HepG2 (cell line): ENCODE data around the gene RDH13. TPM values are rescaled to one million over a fixed set of nuclear protein-coding genes. Genes with fewer than 3 reads are reported as not detected.
A peak's percentile ranks its signal among the peaks of the same experiment; 100 is the strongest.

Experiments
- ATAC-seq: fragments of 200-7000 bp; cut with Tn5 transposase; 3 replicates; pipeline ENCODE4 v1.9.1; 2020; ENCODE audit warnings: mild to moderate bottlenecking, moderate library complexity
- BruUV-seq: library from RNA; stranded (reverse); fragments of 400-500 nt; replicated peaks from 2 replicates; lab custom pipeline; 2021; lab: Mats Ljungman, UMichigan
- CTCF ChIA-PET: fragments of 300-600 bp; formaldehyde crosslinking; extraction: SDS; loops from one replicate; lab custom pipeline; 2021; ENCODE audit warnings: low total read pairs, inconsistent platforms, low intra/inter-chr PET ratio; lab: Yijun Ruan, JAX
- POLR2A ChIA-PET: fragments of 350-600 bp; sonication (Branson Sonifier 250); formaldehyde crosslinking; loops from one replicate; lab custom pipeline; 2020; ENCODE audit warnings: antibody characterized with exemption, inconsistent platforms; lab: Yijun Ruan, JAX
- DNase-seq: peaks from one replicate; pipeline ENCODE4 v3.0.0-alpha.2; 2015; ENCODE audit warnings: low spot score
- FAIRE-seq: peaks from 3 replicates; lab custom pipeline; 2011; peaks lifted over from hg19 to GRCh38; lab: Jason Lieb, UNC
- H2AFZ ChIP-seq: one replicate; pipeline ENCODE4 v1.6.1; 2011; ENCODE audit warnings: low read length, inconsistent platforms
- H3K27ac ChIP-seq: fragments of 300-600 bp; 3 replicates; pipeline ENCODE4 v1.8.0; 2011; ENCODE audit warnings: mixed run types, mild to moderate bottlenecking, mixed read lengths, low read length, inconsistent platforms; ENCODE audit not compliant: insufficient read depth; ENCODE audit errors: extremely low read length
- H3K27me3 ChIP-seq, 2 experiments: fragments of 200-600 bp in 1 of 2; 2 replicates in 1 of 2; 3 replicates in 1 of 2; pipeline versions ENCODE4 v1.6.0 to v1.8.0; 2011; ENCODE audit warnings: low read length in 2 of 2, mild to moderate bottlenecking in 2 of 2, moderate library complexity in 2 of 2, inconsistent platforms in 1 of 2; ENCODE audit not compliant: insufficient read depth in 2 of 2, control insufficient read depth in 1 of 2
- H3K36me3 ChIP-seq, 2 experiments: fragments of 200-600 bp in 1 of 2; replicated peaks in 1 of 2; 2 replicates in 1 of 2; 3 replicates in 1 of 2; pipeline versions ENCODE4 v1.5.1 to v1.8.0; 2011; ENCODE audit warnings: low read length in 2 of 2, inconsistent platforms in 1 of 2; ENCODE audit not compliant: insufficient read depth in 2 of 2, control insufficient read depth in 1 of 2
- H3K4me1 ChIP-seq: 2 replicates; pipeline ENCODE4 v1.5.1; 2012; ENCODE audit warnings: low read length, inconsistent platforms; ENCODE audit not compliant: insufficient read depth
- H3K4me2 ChIP-seq: 2 replicates; pipeline ENCODE4 v1.6.0; 2011; ENCODE audit warnings: low read depth, low read length, inconsistent platforms
- H3K4me3 ChIP-seq, 3 experiments: fragments of 200-600 bp in 1 of 3; sonication (generic), shearing (Covaris generic) in 1 of 3; replicated peaks in 1 of 3; 2 replicates each; pipeline ENCODE4 v1.5.1; 2011 to 2016; ENCODE audit warnings: low read length in 3 of 3, inconsistent platforms in 2 of 3, low read depth in 2 of 3, mild to moderate bottlenecking in 2 of 3, control low read depth in 1 of 3, mixed read lengths in 1 of 3; ENCODE audit not compliant: insufficient read depth in 1 of 3
- H3K79me2 ChIP-seq: one replicate; pipeline ENCODE4 v1.6.1; 2011; ENCODE audit warnings: low read length, inconsistent platforms; ENCODE audit not compliant: insufficient read depth
- H3K9ac ChIP-seq: 2 replicates; pipeline ENCODE4 v1.6.0; 2011; ENCODE audit warnings: mild to moderate bottlenecking, low read depth, low read length, inconsistent platforms; ENCODE audit not compliant: insufficient read depth
- H3K9me3 ChIP-seq: 2 replicates; pipeline ENCODE4 v1.5.1; 2012; ENCODE audit warnings: mild to moderate bottlenecking, low read length
- H4K20me1 ChIP-seq: 2 replicates; pipeline ENCODE4 v1.6.0; 2011; ENCODE audit warnings: inconsistent platforms, mild to moderate bottlenecking, low read length, moderate library complexity; ENCODE audit not compliant: insufficient read depth
- CREBL2 ChIP-seq: sonication (generic); formaldehyde crosslinking; IDR thresholded peaks from 2 replicates; pipeline ENCODE4 v1.8.1; 2023; ENCODE audit warnings: missing genetic modification reagents, mild to moderate bottlenecking, borderline replicate concordance
- DNMT1 ChIP-seq: sonication (generic); formaldehyde crosslinking; IDR thresholded peaks from 2 replicates; pipeline ENCODE4 v1.5.1; 2020; ENCODE audit warnings: mild to moderate bottlenecking, missing genetic modification reagents
- MYPOP ChIP-seq: sonication (generic); formaldehyde crosslinking; IDR thresholded peaks from 2 replicates; pipeline ENCODE4 v1.8.1; 2023; ENCODE audit warnings: mild to moderate bottlenecking, moderate library complexity, missing genetic modification reagents
- NFE2L1 ChIP-seq: sonication (generic); formaldehyde crosslinking; IDR thresholded peaks from 2 replicates; pipeline ENCODE4 v1.4.0; 2020; ENCODE audit warnings: missing genetic modification reagents, mild to moderate bottlenecking, borderline replicate concordance
- SOX13 ChIP-seq, 3 experiments: fragments of 450-650 bp in 1 of 3; sonication (generic) in 1 of 3; formaldehyde crosslinking in 1 of 3; IDR thresholded peaks in 2 of 3; conservative IDR thresholded peaks in 1 of 3; 2 replicates each; pipeline versions ENCODE4 v1.5.0 to v1.6.1; 2016 to 2020; ENCODE audit warnings: antibody characterized with exemption in 1 of 3, mild to moderate bottlenecking in 1 of 3, missing compliant biosample characterization in 1 of 3, missing genetic modification reagents in 1 of 3, moderate library complexity in 1 of 3
- TBP ChIP-seq: sonication (generic); formaldehyde crosslinking; IDR thresholded peaks from 2 replicates; pipeline ENCODE4 v1.5.0; 2020; ENCODE audit warnings: missing genetic modification reagents
- ZBTB10 ChIP-seq: sonication (generic); formaldehyde crosslinking; IDR thresholded peaks from 2 replicates; pipeline ENCODE4 v1.4.0; 2020; ENCODE audit warnings: missing genetic modification reagents, borderline replicate concordance
- ZBTB20 ChIP-seq: sonication (generic); formaldehyde crosslinking; IDR thresholded peaks from 2 replicates; pipeline ENCODE4 v1.8.1; 2023; ENCODE audit warnings: missing genetic modification reagents, low read depth, mild to moderate bottlenecking, borderline replicate concordance
- WGBS: methylation state at CpG from one replicate; pipeline ENCODE4 v1.1.6; 2017; ENCODE audit warnings: low lambda C conversion rate; 5-methylcytosine and 5-hydroxymethylcytosine counted together
- in situ Hi-C: cut with HindIII; loops from 2 replicates; pipeline ENCODE4 v1.10.0; 2017; ENCODE audit warnings: low pct_unique_long_range_greater_than_20kb; ENCODE audit not compliant: extremely low pct_ligation_motif_present
- intact Hi-C: fragments of 100-400 bp; cut with micrococcal nuclease; formaldehyde crosslinking; loops from one replicate; pipeline ENCODE4 v1.10.0; 2022; ENCODE audit not compliant: unreplicated experiment
- polyA plus RNA-seq, 8 experiments: library from polyadenylated mRNA; depleted of rRNA in 3 of 8; stranded (reverse) in 7 of 8; unstranded in 1 of 8; fragments of >200 nt; fragmentation: Illumina TruSeq in 4 of 8; extraction: Trizol in 4 of 8; gene quantifications; 2 replicates each; pipeline versions ENCODE4 v1.2.1 to v1.2.3, GENCODE V29; 2011 to 2016; ENCODE audit warnings: low read depth in 4 of 8, missing spikeins in 1 of 8, mixed read lengths in 1 of 8; ENCODE audit not compliant: insufficient read depth in 1 of 8
- total RNA-seq, 5 experiments: library from RNA; depleted of rRNA; stranded (reverse); fragments of >200 nt; fragmentation: Illumina TruSeq; extraction: Trizol; gene quantifications; 2 replicates each; pipeline ENCODE4 v1.2.3, GENCODE V29; 2016; ENCODE audit warnings: low read depth in 1 of 5
- TF ChIP-seq, protein P1 (sequence below): IDR thresholded peaks from 2 replicates; pipeline ENCODE4 v1.6.1; 2016
- TF ChIP-seq, protein P2 (sequence below): sonication (generic); formaldehyde crosslinking; IDR thresholded peaks from 2 replicates; pipeline ENCODE4 v1.4.0; 2020; ENCODE audit warnings: mild to moderate bottlenecking, missing genetic modification reagents
- TF ChIP-seq, protein P3 (sequence below): sonication (generic); formaldehyde crosslinking; IDR thresholded peaks from 2 replicates; pipeline ENCODE4 v1.5.1; 2020; ENCODE audit warnings: missing genetic modification reagents, mild to moderate bottlenecking, borderline replicate concordance

Gene RDH13
- total and polyA plus RNA-seq, 2 of the 13 experiments (the other 11 are each of a cell fraction or from before 2014, with no cell fraction given): 13.4 to 21.5 TPM

DNA sequence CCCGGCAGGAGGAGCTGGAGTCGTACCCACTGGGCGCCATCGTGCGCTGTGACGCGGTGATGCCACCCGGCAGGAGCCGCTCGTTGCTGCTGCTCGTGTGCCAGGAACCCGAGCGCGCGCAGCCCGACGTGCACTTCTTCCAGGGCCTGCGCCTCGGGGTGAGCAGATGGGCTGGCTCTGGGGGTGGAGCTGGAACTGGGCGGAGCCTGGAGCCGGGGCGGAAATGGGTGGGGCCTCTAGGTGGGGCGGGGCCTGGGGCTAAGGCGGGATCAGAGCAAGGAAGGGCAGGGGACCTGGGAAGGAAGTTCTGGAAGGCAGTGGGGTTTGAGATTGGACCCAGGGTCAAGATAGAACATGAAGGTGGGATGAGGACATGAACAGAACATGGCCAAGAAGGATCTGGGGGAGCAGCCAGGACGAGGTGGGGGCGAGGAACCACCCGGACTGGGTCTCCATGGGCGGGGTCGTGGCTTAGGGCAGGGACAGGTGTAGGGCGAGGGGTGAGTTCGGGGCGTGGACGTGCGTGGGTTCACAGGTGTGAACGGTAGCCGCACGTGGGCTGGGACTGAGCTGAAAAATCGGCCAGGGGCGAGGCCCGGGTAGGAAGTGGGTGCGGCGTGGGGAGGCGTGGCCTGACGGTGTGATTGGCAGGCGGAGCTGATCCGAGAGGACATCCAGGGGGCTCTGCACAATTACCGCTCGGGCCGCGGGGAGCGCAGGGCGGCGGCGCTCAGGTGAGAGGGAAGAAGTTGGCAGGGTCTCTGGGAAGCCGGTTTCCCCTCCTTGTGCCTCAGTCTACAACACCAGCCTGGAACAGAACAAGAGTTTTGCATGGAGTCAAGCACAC is 17.4 kb upstream of the RDH13 start:
- H3K27me3 ChIP-seq: peaks cover 1 to 12% of the 10 kb centered on the region in 2 experiments; a peak in 2 of 5 replicates
- ATAC-seq (peak; percentile 72), DNase-seq (peak; percentile 35), FAIRE-seq (no peak)
- intact Hi-C loops (no loop called here), in situ Hi-C loops (no loop called here)
- no peaks in the 10 kb centered on the region for H4K20me1 ChIP-seq
- peak overlapping the region; percentile 65 for H2AFZ ChIP-seq
- H3K9ac ChIP-seq: peak overlapping the region; percentile 52
- peak overlapping the region; percentile 58 to 83 (median 69) for H3K4me3 ChIP-seq
- peak overlapping the region; percentile 100 for H3K4me2 ChIP-seq
- H3K36me3 ChIP-seq: no peaks in the 10 kb centered on the region
- WGBS: 24% methylated on average over 34 of the region's 55 CpGs
- no TSS peak for BruUV-seq
- H3K79me2 ChIP-seq: no peaks in the 10 kb centered on the region
- peaks cover 30% of the 10 kb centered on the region for H3K4me1 ChIP-seq
- POLR2A ChIA-PET: interaction anchor here (0.7 to 1.9 kb wide), 4 partner anchors 11 to 76 kb away, joined by 3 to 11 read pairs (median 4); partner anchors contain the start of gene RDH13
- CTCF ChIA-PET: no interaction called here
- no peaks in the 10 kb centered on the region for H3K9me3 ChIP-seq
- H3K27ac ChIP-seq: no peak overlapping the region
- TF ChIP-seq CREBL2 (CRISPR knock-in tag) (no peak), SOX13 (IDR thresholded peaks at IDR 0.05) (no peak), SOX13 (CRISPR knock-in tag; conservative IDR thresholded peaks at IDR 0.05 in 1 of 2, IDR thresholded peaks at IDR 0.05 in 1 of 2) (no peak), NFE2L1 (CRISPR knock-in tag) (no peak), ZBTB20 (CRISPR knock-in tag) (peak; percentile 49; the same call in 1 of the 2 replicates), ZBTB10 (CRISPR knock-in tag) (no peak), DNMT1 (CRISPR knock-in tag) (no peak), TBP (no peak), MYPOP (CRISPR knock-in tag) (no peak)
- TF ChIP-seq, protein P1, sequence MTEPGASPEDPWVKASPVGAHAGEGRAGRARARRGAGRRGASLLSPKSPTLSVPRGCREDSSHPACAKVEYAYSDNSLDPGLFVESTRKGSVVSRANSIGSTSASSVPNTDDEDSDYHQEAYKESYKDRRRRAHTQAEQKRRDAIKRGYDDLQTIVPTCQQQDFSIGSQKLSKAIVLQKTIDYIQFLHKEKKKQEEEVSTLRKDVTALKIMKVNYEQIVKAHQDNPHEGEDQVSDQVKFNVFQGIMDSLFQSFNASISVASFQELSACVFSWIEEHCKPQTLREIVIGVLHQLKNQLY (CRISPR knock-in tag): no peak
- TF ChIP-seq, protein P2, sequence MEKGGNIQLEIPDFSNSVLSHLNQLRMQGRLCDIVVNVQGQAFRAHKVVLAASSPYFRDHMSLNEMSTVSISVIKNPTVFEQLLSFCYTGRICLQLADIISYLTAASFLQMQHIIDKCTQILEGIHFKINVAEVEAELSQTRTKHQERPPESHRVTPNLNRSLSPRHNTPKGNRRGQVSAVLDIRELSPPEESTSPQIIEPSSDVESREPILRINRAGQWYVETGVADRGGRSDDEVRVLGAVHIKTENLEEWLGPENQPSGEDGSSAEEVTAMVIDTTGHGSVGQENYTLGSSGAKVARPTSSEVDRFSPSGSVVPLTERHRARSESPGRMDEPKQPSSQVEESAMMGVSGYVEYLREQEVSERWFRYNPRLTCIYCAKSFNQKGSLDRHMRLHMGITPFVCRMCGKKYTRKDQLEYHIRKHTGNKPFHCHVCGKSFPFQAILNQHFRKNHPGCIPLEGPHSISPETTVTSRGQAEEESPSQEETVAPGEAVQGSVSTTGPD (CRISPR knock-in tag): peak; percentile 55; the same call in 1 of the 2 replicates
- TF ChIP-seq, protein P3, sequence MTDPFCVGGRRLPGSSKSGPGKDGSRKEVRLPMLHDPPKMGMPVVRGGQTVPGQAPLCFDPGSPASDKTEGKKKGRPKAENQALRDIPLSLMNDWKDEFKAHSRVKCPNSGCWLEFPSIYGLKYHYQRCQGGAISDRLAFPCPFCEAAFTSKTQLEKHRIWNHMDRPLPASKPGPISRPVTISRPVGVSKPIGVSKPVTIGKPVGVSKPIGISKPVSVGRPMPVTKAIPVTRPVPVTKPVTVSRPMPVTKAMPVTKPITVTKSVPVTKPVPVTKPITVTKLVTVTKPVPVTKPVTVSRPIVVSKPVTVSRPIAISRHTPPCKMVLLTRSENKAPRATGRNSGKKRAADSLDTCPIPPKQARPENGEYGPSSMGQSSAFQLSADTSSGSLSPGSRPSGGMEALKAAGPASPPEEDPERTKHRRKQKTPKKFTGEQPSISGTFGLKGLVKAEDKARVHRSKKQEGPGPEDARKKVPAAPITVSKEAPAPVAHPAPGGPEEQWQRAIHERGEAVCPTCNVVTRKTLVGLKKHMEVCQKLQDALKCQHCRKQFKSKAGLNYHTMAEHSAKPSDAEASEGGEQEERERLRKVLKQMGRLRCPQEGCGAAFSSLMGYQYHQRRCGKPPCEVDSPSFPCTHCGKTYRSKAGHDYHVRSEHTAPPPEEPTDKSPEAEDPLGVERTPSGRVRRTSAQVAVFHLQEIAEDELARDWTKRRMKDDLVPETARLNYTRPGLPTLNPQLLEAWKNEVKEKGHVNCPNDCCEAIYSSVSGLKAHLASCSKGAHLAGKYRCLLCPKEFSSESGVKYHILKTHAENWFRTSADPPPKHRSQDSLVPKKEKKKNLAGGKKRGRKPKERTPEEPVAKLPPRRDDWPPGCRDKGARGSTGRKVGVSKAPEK: no peak
